ENCODE data around the gene OR2V2.
"Not testable (repeated sequence)": the region's sequence is repeated elsewhere in the genome, so short reads cannot be mapped to it uniquely, and the experiment has no call there.

Gene OR2V2, protein sequence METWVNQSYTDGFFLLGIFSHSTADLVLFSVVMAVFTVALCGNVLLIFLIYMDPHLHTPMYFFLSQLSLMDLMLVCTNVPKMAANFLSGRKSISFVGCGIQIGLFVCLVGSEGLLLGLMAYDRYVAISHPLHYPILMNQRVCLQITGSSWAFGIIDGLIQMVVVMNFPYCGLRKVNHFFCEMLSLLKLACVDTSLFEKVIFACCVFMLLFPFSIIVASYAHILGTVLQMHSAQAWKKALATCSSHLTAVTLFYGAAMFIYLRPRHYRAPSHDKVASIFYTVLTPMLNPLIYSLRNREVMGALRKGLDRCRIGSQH

GRCh38 chr5:181146927-181147636 lies at the start of gene OR2V2:
TSS of gene OR2V2 (plus strand) at chr5:181147586. CDS start at chr5:181154943, 7,357 bp downstream.
- TF ChIP-seq CTCF (IDR thresholded peaks at IDR 0.05), result not testable (repeated sequence)

DNA sequence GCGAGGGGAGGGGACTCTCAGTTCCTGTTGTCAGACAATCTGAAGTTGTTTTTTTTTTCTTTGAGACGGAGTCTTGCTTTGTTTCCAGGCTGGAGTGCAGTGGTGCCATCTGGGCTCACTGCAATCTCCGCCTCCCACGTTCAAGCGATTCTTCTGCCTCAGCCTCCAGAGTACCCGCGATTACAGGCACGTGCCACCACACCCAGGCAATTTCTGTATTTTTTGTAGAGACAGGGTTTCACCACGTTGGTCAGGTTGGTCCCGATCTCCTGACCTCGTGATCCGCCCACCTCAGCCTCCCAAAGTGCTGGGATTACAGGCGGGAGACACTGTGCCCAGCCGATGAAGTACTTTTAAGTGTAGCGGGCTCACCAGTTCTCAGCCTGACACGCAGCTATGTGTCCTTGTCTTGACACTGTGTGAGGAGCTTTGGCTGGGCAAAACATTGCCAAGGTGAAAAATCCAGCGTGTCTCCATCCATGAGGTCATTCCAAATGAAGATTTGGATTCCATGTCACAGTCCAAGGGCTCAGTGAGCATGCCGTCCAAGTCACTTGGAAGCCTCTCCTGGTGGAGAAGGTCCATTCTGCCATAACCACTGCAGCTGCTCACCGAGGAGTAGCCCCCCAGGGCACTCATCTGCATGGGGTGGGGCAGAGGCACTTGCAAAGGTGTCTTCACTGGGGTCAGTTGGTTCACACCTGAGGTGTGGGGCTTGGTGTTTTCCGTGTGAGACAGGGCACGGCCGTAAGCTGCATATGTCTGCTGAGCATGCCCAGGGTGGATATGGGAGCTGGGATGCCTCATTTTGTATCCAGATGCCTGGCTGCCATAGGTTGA lies 48.4 kb upstream of the OR2V2 start:
- TF ChIP-seq CTCF (IDR thresholded peaks at IDR 0.05), result no peak

DNA sequence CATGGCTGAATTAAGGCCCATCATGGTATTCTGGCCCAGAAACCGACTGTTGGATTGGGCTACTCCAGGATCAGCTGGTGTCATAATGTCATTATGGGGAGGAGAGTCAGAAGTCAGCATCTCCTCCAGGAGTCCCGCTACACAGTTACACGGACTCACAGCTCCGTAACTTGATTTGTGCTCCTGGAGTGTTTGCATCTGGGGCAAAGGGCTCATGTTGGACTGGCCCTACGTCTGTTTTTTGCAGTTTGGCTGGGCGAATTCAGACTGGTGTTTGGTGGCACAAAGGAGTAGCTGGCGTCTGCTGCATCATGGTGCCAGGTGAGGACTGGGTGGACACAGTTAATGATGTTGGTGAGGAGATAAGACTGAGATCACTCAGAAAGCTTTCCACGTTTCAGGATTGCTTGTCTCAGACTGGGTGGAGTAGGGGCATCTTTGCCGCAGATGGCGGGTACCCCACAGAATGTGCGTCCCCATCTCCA lies 47.7 kb upstream of the OR2V2 start:
- no peak for TF ChIP-seq CTCF (IDR thresholded peaks at IDR 0.05)

GRCh38 chr5:181100121-181100875 lies 47.1 kb upstream of the OR2V2 start:
- TF ChIP-seq CTCF (IDR thresholded peaks at IDR 0.05), result no peak

GRCh38 chr5:181105391-181106025 lies 41.9 kb upstream of the OR2V2 start:
- TF ChIP-seq CTCF (IDR thresholded peaks at IDR 0.05), result no peak

- TF ChIP-seq CTCF (IDR thresholded peaks at IDR 0.05), result no peak
These were observed 39.7 kb upstream of the OR2V2 start for GRCh38 chr5:181107699-181108098.
